Measurements from ENCODE around the gene SLC2A8.

GRCh38 chr9:127405344-127406125 lies 8.6 kb downstream of the SLC2A8 start:
- TF ChIP-seq POLR2A (IDR thresholded peaks at IDR 0.05) = no peak
- TF ChIP-seq, protein P1, sequence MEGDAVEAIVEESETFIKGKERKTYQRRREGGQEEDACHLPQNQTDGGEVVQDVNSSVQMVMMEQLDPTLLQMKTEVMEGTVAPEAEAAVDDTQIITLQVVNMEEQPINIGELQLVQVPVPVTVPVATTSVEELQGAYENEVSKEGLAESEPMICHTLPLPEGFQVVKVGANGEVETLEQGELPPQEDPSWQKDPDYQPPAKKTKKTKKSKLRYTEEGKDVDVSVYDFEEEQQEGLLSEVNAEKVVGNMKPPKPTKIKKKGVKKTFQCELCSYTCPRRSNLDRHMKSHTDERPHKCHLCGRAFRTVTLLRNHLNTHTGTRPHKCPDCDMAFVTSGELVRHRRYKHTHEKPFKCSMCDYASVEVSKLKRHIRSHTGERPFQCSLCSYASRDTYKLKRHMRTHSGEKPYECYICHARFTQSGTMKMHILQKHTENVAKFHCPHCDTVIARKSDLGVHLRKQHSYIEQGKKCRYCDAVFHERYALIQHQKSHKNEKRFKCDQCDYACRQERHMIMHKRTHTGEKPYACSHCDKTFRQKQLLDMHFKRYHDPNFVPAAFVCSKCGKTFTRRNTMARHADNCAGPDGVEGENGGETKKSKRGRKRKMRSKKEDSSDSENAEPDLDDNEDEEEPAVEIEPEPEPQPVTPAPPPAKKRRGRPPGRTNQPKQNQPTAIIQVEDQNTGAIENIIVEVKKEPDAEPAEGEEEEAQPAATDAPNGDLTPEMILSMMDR (IDR thresholded peaks at IDR 0.05 in 8 of 11, conservative IDR thresholded peaks at IDR 0.05 in 3 of 11) = no peak

Measured in spleen (tissue), 7 donors.